Muscle of leg (tissue), 11 donors: ENCODE results near the gene GLCE. TPM values are rescaled to one million over a fixed set of nuclear protein-coding genes. Genes with fewer than 3 reads are reported as not detected.

ENCODE experiments used
- DNase-seq: peaks from one replicate; pipeline ENCODE4 v3.0.0; 2013
- H3K27ac ChIP-seq: one replicate; pipeline ENCODE4 v1.5.1; 2013; ENCODE audit warnings: mild to moderate bottlenecking, low read length, control low read depth
- H3K27me3 ChIP-seq: one replicate; pipeline ENCODE4 v1.6.1; 2013; ENCODE audit warnings: low read length; ENCODE audit not compliant: control insufficient read depth, insufficient read depth
- H3K36me3 ChIP-seq: one replicate; pipeline ENCODE4 v1.6.1; 2013; ENCODE audit warnings: low read length; ENCODE audit not compliant: control insufficient read depth, insufficient read depth
- H3K4me1 ChIP-seq: one replicate; pipeline ENCODE4 v1.6.1; 2013; ENCODE audit warnings: low read length; ENCODE audit not compliant: control insufficient read depth, insufficient read depth
- H3K4me3 ChIP-seq: one replicate; pipeline ENCODE4 v1.5.1; 2013; ENCODE audit warnings: low read length, control low read depth
- H3K9me3 ChIP-seq: replicated peaks from 2 replicates; pipeline ENCODE4 v1.6.1; 2013; ENCODE audit warnings: low read depth, low read length; ENCODE audit not compliant: control insufficient read depth
- WGBS: methylation state at CpG from one replicate; pipeline ENCODE4 v1.1.5; 2013; ENCODE audit warnings: missing lambda C conversion rate; ENCODE audit not compliant: insufficient coverage; 5-methylcytosine and 5-hydroxymethylcytosine counted together
- polyA plus RNA-seq, 8 donors: library from polyadenylated mRNA; unstranded; fragments of 120-200 nt; gene quantifications; one replicate each; pipeline versions ENCODE4 v1.2.1 to v1.2.3, GENCODE V29; 2013; ENCODE audit warnings: inconsistent platforms in 1 of 8, low replicate concordance in 1 of 8; ENCODE audit not compliant: insufficient read length in 8 of 8, insufficient read depth in 1 of 8
- total RNA-seq: library from RNA; stranded (reverse); fragments of 120-200 nt; gene quantifications from one replicate; pipeline ENCODE4 v1.2.4, GENCODE V29; 2013

Gene GLCE
- total and polyA plus RNA-seq, 9 donors, result 27.4 to 50.1 (median 32.7) TPM

- Histone ChIP-seq H3K4me1 (no peaks in the 10 kb centered on the region), H3K4me3 (no peak overlapping the region), H3K9me3 (no peaks in the 10 kb centered on the region), H3K36me3 (no peaks in the 10 kb centered on the region), H3K27ac (no peak overlapping the region), H3K27me3 (no peaks in the 10 kb centered on the region)
- 85% methylated on average over 6 of the region's 9 CpGs for WGBS
- DNase-seq, result no peak
These were observed 116.9 kb downstream of the GLCE start for GRCh38 chr15:69277316-69277715.

- DNase-seq, result no peak
- no peaks in the 10 kb centered on the region for H3K36me3 ChIP-seq
- H3K27ac ChIP-seq, result no peak overlapping the region
- H3K4me3 ChIP-seq, result no peak overlapping the region
- H3K27me3 ChIP-seq, result no peaks in the 10 kb centered on the region
- H3K4me1 ChIP-seq, result no peaks in the 10 kb centered on the region
- H3K9me3 ChIP-seq, result no peaks in the 10 kb centered on the region
- 95% methylated on average over 4 of the region's 7 CpGs for WGBS
These were observed 119.2 kb downstream of the GLCE start for GRCh38 chr15:69279636-69280035.

- no peaks in the 10 kb centered on the region for H3K27me3 ChIP-seq
- H3K4me1 ChIP-seq, result no peaks in the 10 kb centered on the region
- WGBS, result no CpG with 5 or more reads among the region's 5 CpGs
- no peaks in the 10 kb centered on the region for H3K36me3 ChIP-seq
- H3K9me3 ChIP-seq, result no peaks in the 10 kb centered on the region
- H3K27ac ChIP-seq, result no peak overlapping the region
- DNase-seq, result no peak
- H3K4me3 ChIP-seq, result no peak overlapping the region
These were observed 120.3 kb downstream of the GLCE start for GRCh38 chr15:69280783-69281182.

- Histone ChIP-seq H3K27me3 (no peaks in the 10 kb centered on the region), H3K27ac (no peak overlapping the region), H3K4me1 (no peaks in the 10 kb centered on the region), H3K4me3 (no peak overlapping the region), H3K36me3 (no peaks in the 10 kb centered on the region), H3K9me3 (no peaks in the 10 kb centered on the region)
- 97% methylated on average over 6 of the region's 9 CpGs for WGBS
- DNase-seq, result no peak
These were observed 121.8 kb downstream of the GLCE start for GRCh38 chr15:69282104-69282743.

- DNase-seq, result no peak
- Histone ChIP-seq H3K27me3 (no peaks in the 10 kb centered on the region), H3K4me3 (no peak overlapping the region), H3K27ac (no peak overlapping the region), H3K9me3 (no peaks in the 10 kb centered on the region), H3K4me1 (no peaks in the 10 kb centered on the region), H3K36me3 (no peaks in the 10 kb centered on the region)
- 77% methylated on average over 6 of the region's 12 CpGs for WGBS
These were observed 125.4 kb downstream of the GLCE start for GRCh38 chr15:69285834-69286233.

GRCh38 chr15:69288011-69288410 lies 127.6 kb downstream of the GLCE start:
- no peak overlapping the region for H3K4me3 ChIP-seq
- H3K9me3 ChIP-seq, result no peaks in the 10 kb centered on the region
- H3K36me3 ChIP-seq, result no peaks in the 10 kb centered on the region
- no peaks in the 10 kb centered on the region for H3K27me3 ChIP-seq
- WGBS, result 100% methylated on average over 7 of the region's 7 CpGs
- no peak overlapping the region for H3K27ac ChIP-seq
- no peak for DNase-seq
- H3K4me1 ChIP-seq, result no peaks in the 10 kb centered on the region

- no peak overlapping the region for H3K27ac ChIP-seq
- no peaks in the 10 kb centered on the region for H3K36me3 ChIP-seq
These were observed 128.3 kb downstream of the GLCE start for GRCh38 chr15:69288531-69289341.

GRCh38 chr15:69289342-69290146 lies 129.1 kb downstream of the GLCE start:
- 60% methylated on average over 1 of the region's 8 CpGs for WGBS
- Histone ChIP-seq H3K36me3 (no peaks in the 10 kb centered on the region), H3K4me1 (no peaks in the 10 kb centered on the region), H3K9me3 (no peaks in the 10 kb centered on the region), H3K4me3 (no peak overlapping the region), H3K27ac (no peak overlapping the region), H3K27me3 (no peaks in the 10 kb centered on the region)
- no peak for DNase-seq

More at GRCh38 chr15:69288531-69289341, 128.3 kb downstream of the GLCE start:
- WGBS, result 85% methylated on average over 7 of the region's 11 CpGs
- no peak for DNase-seq
- Histone ChIP-seq H3K27me3 (no peaks in the 10 kb centered on the region), H3K4me3 (no peak overlapping the region), H3K9me3 (no peaks in the 10 kb centered on the region), H3K4me1 (no peaks in the 10 kb centered on the region)

GRCh38 chr15:69290346-69291164 lies 130.1 kb downstream of the GLCE start:
- Histone ChIP-seq H3K27me3 (peaks cover 3% of the 10 kb centered on the region), H3K27ac (no peak overlapping the region), H3K4me1 (no peaks in the 10 kb centered on the region), H3K36me3 (no peaks in the 10 kb centered on the region), H3K4me3 (no peak overlapping the region), H3K9me3 (no peaks in the 10 kb centered on the region)
- 52% methylated on average over 4 of the region's 7 CpGs for WGBS
- no peak for DNase-seq
